ENCODE measurements around the gene WDR75. TPM values are rescaled to one million over a fixed set of nuclear protein-coding genes. Genes with fewer than 3 reads are reported as not detected.
"Not testable (repeated sequence)": the region's sequence is repeated elsewhere in the genome, so short reads cannot be mapped to it uniquely, and the experiment has no call there.

The WDR75 gene
- total RNA-seq, 2 experiments from 2014 or later = 86.2 to 90.5 TPM

DNA sequence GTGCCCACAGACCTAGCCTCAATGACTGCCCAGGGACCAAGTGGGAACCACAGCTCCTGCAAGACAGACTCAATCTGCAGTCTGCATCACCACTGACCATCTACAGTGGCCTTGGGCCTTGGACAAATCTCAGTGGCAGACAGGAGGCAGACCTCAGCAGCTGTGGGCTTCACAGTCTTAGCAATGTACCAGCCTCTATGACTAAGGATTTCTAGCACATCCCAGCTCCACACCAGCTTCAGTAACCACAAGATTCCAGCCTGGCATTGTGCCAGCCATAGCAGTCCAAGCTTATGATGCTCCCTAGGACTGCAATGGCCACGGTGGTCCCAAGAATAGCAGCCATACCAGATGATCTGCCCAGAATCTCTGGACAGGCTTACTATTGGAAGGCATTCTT lies 19.6 kb upstream of the WDR75 start:
- Mint-ChIP-seq H3K27ac (no peak overlapping the region), H3K9me3 (no peaks in the 10 kb centered on the region), H3K4me3 (no peak overlapping the region), H3K36me3 (ENCODE audit: low read depth) (no peaks in the 10 kb centered on the region), H3K4me1 (ENCODE audit: low read depth) (no peaks in the 10 kb centered on the region), H3K27me3 (peaks cover 2% of the 10 kb centered on the region)
- TF ChIP-seq, protein P1, sequence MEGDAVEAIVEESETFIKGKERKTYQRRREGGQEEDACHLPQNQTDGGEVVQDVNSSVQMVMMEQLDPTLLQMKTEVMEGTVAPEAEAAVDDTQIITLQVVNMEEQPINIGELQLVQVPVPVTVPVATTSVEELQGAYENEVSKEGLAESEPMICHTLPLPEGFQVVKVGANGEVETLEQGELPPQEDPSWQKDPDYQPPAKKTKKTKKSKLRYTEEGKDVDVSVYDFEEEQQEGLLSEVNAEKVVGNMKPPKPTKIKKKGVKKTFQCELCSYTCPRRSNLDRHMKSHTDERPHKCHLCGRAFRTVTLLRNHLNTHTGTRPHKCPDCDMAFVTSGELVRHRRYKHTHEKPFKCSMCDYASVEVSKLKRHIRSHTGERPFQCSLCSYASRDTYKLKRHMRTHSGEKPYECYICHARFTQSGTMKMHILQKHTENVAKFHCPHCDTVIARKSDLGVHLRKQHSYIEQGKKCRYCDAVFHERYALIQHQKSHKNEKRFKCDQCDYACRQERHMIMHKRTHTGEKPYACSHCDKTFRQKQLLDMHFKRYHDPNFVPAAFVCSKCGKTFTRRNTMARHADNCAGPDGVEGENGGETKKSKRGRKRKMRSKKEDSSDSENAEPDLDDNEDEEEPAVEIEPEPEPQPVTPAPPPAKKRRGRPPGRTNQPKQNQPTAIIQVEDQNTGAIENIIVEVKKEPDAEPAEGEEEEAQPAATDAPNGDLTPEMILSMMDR (IDR thresholded peaks at IDR 0.05) = no peak
- intact Hi-C loops (cut with micrococcal nuclease) = no loop called here
- ChIA-PET CTCF (interaction anchor here (0.7 to 1.7 kb wide), 2 partner anchors 9 to 328 kb away, joined by 3 to 10 read pairs; no protein-coding TSS in a partner anchor), POLR2A (no interaction called here)
- DNase-seq = no peak
- no peak for ATAC-seq

DNA sequence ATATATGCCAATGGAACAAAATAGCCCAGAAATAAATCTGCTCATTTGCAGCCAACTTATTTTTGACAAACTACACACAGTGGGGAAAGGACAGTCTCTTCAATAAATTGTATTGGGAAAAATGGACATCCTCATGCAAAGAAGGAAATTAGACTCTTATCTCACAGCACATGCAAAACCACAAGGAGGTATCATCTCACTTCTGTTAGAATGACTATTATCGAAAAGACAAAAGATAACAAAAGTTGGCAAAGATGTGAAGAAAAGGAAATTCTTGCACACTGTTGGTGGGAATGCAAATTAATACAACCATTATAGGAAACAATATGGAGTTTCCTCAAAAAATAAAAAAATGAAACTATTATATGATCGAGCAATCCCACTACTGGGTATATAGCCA lies 16.3 kb upstream of the WDR75 start:
- Mint-ChIP-seq H3K9me3 (no peaks in the 10 kb centered on the region), H3K36me3 (ENCODE audit: low read depth) (no peaks in the 10 kb centered on the region), H3K27ac (no peak overlapping the region), H3K4me3 (no peak overlapping the region), H3K27me3 (peaks cover 2% of the 10 kb centered on the region), H3K4me1 (ENCODE audit: low read depth) (peaks cover under 1% of the 10 kb centered on the region)
- intact Hi-C loops (cut with micrococcal nuclease) = no loop called here
- DNase-seq (no peak), ATAC-seq (no peak)
- CTCF ChIA-PET = no interaction called here
- TF ChIP-seq, protein P1 (IDR thresholded peaks at IDR 0.05) = no peak
- POLR2A ChIA-PET = no interaction called here

DNA sequence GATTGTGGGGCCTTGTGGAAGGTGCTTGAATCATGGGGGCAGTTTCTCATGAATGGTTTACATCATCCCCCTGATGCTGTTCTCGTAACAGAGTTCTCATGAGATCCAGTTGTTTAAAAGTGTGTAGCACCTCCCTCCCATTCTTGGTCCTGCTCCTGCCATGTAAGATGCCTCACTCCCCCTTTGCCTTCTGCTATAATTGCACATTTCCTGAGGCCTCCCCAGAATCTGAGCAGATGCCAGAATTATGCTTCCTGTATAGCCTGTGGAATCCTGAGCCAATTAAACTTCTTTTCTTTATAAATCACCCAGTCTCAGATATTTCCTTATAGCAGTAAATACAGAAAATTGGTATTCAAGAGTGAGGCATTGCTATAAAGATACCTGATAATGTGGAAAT lies 15.6 kb upstream of the WDR75 start:
- CTCF ChIA-PET = no interaction called here
- no peak for ATAC-seq
- H3K4me3 Mint-ChIP-seq = no peak overlapping the region
- TF ChIP-seq, protein P1 (IDR thresholded peaks at IDR 0.05) = no peak
- no peak for DNase-seq
- no peak overlapping the region for H3K27ac Mint-ChIP-seq
- POLR2A ChIA-PET = no interaction called here
- H3K27me3 Mint-ChIP-seq = peaks cover 2% of the 10 kb centered on the region
- no peaks in the 10 kb centered on the region for H3K9me3 Mint-ChIP-seq
- H3K4me1 Mint-ChIP-seq (ENCODE audit: low read depth) = peaks cover 2% of the 10 kb centered on the region
- H3K36me3 Mint-ChIP-seq (ENCODE audit: low read depth) = no peaks in the 10 kb centered on the region
- intact Hi-C loops (cut with micrococcal nuclease) = no loop called here

DNA sequence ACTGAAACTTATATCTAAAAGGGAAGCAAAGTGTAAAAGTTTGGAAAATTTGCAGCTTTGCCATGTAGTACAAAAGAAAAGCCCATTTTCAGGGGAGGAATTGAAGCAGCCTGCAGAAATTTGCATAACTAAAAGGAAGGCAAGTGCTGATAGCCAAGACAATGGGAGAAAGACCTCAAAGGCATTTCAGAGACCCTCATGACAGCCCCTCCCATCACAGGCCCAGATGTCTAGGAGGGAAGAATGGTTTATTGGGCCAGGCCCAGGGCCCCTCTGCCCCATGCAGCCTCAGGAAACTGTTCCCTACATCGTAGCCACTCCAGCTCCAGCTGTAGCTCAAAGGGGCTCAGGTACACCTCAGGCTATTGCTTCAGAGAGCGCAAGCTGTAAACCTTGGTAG lies 14.4 kb upstream of the WDR75 start:
- Mint-ChIP-seq H3K4me1 (ENCODE audit: low read depth) (peaks cover 2% of the 10 kb centered on the region), H3K27ac (no peak overlapping the region), H3K9me3 (no peaks in the 10 kb centered on the region), H3K27me3 (peaks cover 1% of the 10 kb centered on the region), H3K36me3 (ENCODE audit: low read depth) (no peaks in the 10 kb centered on the region), H3K4me3 (no peak overlapping the region)
- intact Hi-C loops (cut with micrococcal nuclease) = no loop called here
- TF ChIP-seq, protein P1 (IDR thresholded peaks at IDR 0.05) = no peak
- no peak for ATAC-seq
- no peak for DNase-seq
- POLR2A ChIA-PET = interaction anchor here (1.3 kb wide), 1 partner anchor 14 kb away, joined by 4 read pairs; the partner anchor contains the start of gene WDR75
- CTCF ChIA-PET = interaction anchor here (1.2 kb wide), 1 partner anchor 14 kb away, joined by 3 read pairs; no protein-coding TSS in a partner anchor

DNA sequence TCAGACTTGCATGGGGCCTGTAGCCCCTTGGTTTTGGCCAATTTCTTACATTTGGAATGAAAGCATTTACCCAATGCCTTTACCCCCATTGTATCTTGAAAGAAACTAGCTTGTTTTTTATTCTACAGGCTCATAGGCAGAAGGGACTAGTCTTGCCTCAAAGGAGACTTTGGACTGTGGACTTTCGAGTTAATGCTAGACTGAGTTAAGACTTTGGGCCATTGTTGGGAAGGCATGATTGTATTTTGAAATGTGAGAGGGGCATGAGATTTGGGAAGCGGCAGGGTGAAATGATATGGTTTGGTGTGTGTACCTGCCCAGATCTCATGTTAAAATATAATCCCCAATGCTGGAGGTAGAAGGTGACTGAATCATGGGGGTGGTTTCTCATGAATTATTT lies 13.4 kb upstream of the WDR75 start:
- no peak for ATAC-seq
- Mint-ChIP-seq H3K4me1 (ENCODE audit: low read depth) (peaks cover 2% of the 10 kb centered on the region), H3K36me3 (ENCODE audit: low read depth) (no peaks in the 10 kb centered on the region), H3K9me3 (no peaks in the 10 kb centered on the region), H3K4me3 (no peak overlapping the region), H3K27ac (no peak overlapping the region), H3K27me3 (no peaks in the 10 kb centered on the region)
- TF ChIP-seq, protein P1 (IDR thresholded peaks at IDR 0.05) = no peak
- DNase-seq = no peak
- ChIA-PET CTCF (interaction anchor here (1.2 kb wide), 1 partner anchor 15 kb away, joined by 3 read pairs; no protein-coding TSS in a partner anchor), POLR2A (no interaction called here)
- intact Hi-C loops (cut with micrococcal nuclease) = no loop called here

DNA sequence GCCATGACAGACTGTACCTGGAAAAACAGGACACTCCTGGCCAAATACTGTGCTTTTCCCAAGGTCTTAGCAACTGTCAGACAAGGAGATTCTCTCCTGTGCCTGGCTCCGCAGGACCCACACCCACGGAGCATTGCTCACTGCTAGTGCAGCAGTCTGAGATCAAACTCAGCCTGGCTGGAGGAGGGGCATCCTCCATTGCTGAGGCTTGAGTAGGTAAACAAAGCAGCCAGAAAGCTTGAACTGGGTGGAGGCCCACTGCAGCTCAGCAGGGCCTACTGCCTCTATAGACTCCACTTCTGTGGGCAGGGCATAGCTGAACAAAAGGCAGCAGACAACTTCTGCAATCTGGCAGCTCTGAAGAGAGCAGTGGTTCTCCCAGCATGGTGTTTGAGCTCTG lies 10.8 kb upstream of the WDR75 start:
- H3K36me3 Mint-ChIP-seq (ENCODE audit: low read depth); H3K4me3 Mint-ChIP-seq; H3K27ac Mint-ChIP-seq; ATAC-seq; H3K27me3 Mint-ChIP-seq; H3K9me3 Mint-ChIP-seq; intact Hi-C loops (cut with micrococcal nuclease); H3K4me1 Mint-ChIP-seq (ENCODE audit: low read depth): not testable (repeated sequence)
- CTCF ChIA-PET = interaction anchor here (1.2 kb wide), 1 partner anchor 18 kb away, joined by 3 read pairs; no protein-coding TSS in a partner anchor
- DNase-seq = peak; percentile 13
- POLR2A ChIA-PET = interaction anchor here (1.0 kb wide), 1 partner anchor 10 kb away, joined by 3 read pairs; no protein-coding TSS in a partner anchor

DNA sequence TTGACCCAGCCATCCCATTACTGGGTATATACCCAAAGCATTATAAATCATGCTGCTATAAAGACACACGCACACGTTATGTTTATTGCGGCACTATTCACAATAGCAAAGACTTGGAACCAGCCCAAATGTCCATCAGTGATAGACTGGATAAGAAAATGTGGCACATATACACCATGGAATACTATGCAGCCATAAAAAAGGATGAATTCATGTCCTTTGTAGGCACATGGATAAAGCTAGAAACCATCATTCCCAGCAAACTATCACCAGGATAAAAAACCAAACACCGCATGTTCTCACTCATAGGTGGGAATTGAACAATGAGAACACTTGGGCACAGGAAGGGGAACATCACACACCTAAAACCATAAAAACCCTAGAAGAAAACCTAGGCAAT lies 5.5 kb upstream of the WDR75 start:
- DNase-seq = not testable (repeated sequence)

More for the DNA sequence above, 5.5 kb upstream of the WDR75 start:
- H3K9me3 Mint-ChIP-seq; H3K27ac Mint-ChIP-seq; POLR2A ChIA-PET; intact Hi-C loops (cut with micrococcal nuclease); CTCF ChIA-PET; H3K36me3 Mint-ChIP-seq (ENCODE audit: low read depth); H3K4me3 Mint-ChIP-seq; ATAC-seq; H3K27me3 Mint-ChIP-seq: not testable (repeated sequence)
- H3K4me1 Mint-ChIP-seq (ENCODE audit: low read depth) = peaks cover 20% of the 10 kb centered on the region

Data from activated CD8-positive, alpha-beta T cell treated with anti-CD3 and anti-CD28 coated beads for 36 hours (primary cell).